Nephron progenitor cell (in vitro differentiated cells): ENCODE results near the gene HAT1.

ENCODE experiments used
- DNase-seq: peaks from one replicate; pipeline ENCODE4 v3.0.0; 2021
- H3K27ac Mint-ChIP-seq: 2 replicates; pipeline ENCODE4 v1.8.0; 2021; ENCODE audit warnings: mild to moderate bottlenecking, moderate library complexity, mixed read lengths
- H3K27me3 Mint-ChIP-seq: 2 replicates; pipeline ENCODE4 v1.8.0; 2021; ENCODE audit warnings: mild to moderate bottlenecking, low read depth, mixed read lengths; ENCODE audit not compliant: poor library complexity
- H3K36me3 Mint-ChIP-seq: 2 replicates; pipeline ENCODE4 v1.8.0; 2021; ENCODE audit warnings: low read depth, mixed read lengths
- H3K4me1 Mint-ChIP-seq: 2 replicates; pipeline ENCODE4 v1.8.0; 2021; ENCODE audit warnings: mixed read lengths
- H3K4me3 Mint-ChIP-seq: 2 replicates; pipeline ENCODE4 v1.8.0; 2021; ENCODE audit warnings: mild to moderate bottlenecking, moderate library complexity, mixed read lengths
- H3K9me3 Mint-ChIP-seq: 2 replicates; pipeline ENCODE4 v1.8.0; 2021; ENCODE audit warnings: mild to moderate bottlenecking, moderate library complexity, mixed read lengths
- TF ChIP-seq, protein P1 (sequence below): fragments of 200-600 bp; sonication (generic); IDR thresholded peaks from 2 replicates; pipeline ENCODE4 v1.5.0; 2021; ENCODE audit warnings: antibody characterized with exemption

The HAT1 gene

DNA sequence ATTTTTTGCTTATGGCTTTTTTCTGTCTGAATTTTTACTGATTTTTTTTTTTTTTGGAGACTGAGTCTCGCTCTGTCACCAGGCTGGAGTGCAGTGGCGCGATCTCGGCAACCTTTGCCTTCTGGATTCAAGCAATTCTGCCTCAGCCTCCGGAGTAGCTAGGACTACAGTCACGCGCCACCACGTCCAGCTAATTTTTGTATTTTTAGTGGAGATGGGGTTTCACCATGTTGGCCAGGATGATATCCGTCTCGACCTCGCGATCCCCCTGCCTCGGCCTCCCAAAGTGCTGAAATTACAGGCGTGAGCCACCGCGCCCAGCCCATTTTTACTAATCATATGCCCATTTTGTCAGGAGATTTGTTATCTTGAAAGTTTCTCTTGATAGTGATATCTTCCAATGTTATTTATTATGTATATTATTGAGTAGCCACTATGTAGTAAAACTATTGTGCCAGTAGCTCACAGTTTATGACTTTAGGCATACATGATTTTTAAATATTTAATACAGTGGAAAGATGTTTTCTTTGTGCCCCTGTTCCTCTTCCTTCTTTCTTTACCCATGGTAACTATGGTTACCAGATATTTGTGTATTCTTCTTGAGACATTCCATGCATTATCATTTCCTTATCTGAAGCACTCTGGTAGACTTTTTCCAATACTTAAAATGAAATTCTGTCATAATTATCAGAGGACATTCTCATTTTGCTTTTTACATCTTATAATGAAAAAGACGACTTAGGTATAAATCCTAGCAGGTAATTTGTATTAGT lies 2.1 kb downstream of the HAT1 start:
- peaks cover 27% of the 10 kb centered on the region for H3K4me1 Mint-ChIP-seq
- H3K9me3 Mint-ChIP-seq, result no peaks in the 10 kb centered on the region
- TF ChIP-seq, protein P1, sequence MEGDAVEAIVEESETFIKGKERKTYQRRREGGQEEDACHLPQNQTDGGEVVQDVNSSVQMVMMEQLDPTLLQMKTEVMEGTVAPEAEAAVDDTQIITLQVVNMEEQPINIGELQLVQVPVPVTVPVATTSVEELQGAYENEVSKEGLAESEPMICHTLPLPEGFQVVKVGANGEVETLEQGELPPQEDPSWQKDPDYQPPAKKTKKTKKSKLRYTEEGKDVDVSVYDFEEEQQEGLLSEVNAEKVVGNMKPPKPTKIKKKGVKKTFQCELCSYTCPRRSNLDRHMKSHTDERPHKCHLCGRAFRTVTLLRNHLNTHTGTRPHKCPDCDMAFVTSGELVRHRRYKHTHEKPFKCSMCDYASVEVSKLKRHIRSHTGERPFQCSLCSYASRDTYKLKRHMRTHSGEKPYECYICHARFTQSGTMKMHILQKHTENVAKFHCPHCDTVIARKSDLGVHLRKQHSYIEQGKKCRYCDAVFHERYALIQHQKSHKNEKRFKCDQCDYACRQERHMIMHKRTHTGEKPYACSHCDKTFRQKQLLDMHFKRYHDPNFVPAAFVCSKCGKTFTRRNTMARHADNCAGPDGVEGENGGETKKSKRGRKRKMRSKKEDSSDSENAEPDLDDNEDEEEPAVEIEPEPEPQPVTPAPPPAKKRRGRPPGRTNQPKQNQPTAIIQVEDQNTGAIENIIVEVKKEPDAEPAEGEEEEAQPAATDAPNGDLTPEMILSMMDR, result no peak
- peak overlapping the region; percentile 98 for H3K4me3 Mint-ChIP-seq
- DNase-seq, result no peak
- H3K27ac Mint-ChIP-seq, result no peak overlapping the region
- H3K27me3 Mint-ChIP-seq, result peaks cover 3% of the 10 kb centered on the region
- H3K36me3 Mint-ChIP-seq, result peaks cover 46% of the 10 kb centered on the region

DNA sequence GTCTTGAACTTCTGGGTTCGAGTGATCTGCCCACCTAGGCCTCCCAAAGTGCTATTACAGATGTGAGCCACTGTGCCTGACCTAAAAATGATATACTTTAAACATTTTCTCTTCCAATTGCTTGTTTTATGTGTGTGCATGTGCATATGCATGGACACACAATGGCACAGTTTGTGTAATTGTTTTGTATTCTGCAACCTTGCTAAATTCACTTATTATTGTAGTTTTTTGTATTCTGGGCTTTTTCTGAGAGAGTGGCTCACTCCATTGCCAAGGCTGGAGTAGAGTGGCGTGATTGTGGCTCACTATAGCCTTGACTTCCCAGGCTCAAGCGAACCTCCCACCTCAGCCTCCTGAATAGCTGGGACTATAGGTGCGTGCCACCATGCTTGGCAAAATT lies 8.1 kb downstream of the HAT1 start:
- H3K4me3 Mint-ChIP-seq, result no peak overlapping the region
- peaks cover 82% of the 10 kb centered on the region for H3K36me3 Mint-ChIP-seq
- DNase-seq, result no peak
- H3K27me3 Mint-ChIP-seq, result no peaks in the 10 kb centered on the region
- H3K4me1 Mint-ChIP-seq, result no peaks in the 10 kb centered on the region
- H3K27ac Mint-ChIP-seq, result no peak overlapping the region
- no peaks in the 10 kb centered on the region for H3K9me3 Mint-ChIP-seq
- TF ChIP-seq, protein P1, result no peak

DNA sequence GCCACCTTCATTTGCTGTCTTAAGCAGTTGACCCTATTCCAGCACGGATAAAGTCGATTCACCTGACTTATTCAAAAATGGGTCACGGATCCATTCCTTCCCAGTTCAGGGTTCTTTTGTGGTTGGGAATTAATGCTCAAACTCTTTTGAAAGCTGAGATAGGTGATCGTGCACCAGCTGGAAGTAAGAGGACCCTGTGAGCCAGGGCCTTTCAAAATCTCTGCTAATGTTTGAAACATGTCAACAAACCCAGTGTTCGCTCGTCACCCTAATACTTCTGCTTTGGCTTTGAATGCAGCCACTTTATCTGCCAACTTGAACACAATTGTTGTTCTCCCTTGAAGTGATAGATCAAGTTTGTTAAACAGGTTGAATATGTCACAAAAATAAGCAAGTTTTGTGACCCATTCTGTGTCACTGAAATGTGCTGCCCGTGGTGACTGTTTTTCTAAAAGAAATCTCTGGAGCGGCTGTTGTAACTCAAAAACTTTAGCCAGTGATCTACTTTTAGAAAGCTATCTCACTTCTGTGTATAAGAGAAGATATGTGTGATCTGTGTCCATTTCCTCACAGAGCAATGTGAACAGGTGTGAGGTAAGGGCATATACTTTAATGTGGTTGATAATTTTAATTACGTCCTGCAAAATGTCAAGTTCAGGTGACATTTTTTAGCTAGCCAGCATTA lies 16.9 kb downstream of the HAT1 start:
- no peaks in the 10 kb centered on the region for H3K27me3 Mint-ChIP-seq
- DNase-seq, result no peak
- no peak overlapping the region for H3K27ac Mint-ChIP-seq

DNA sequence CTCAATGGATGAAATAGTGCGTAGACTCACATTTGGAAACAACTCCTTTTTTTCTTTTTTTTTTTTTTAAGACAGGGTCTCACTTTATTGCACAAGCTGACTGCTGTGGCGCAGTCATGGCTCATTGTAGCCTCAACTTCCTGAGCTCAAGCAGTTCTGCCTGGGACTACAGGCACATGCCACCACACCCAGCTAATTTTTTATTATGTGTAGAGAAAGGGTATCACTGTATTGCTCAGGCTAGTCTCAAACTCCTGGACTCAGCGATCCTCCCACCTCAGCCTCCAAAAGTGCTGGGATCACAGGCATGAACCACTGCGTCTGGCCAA lies 17.4 kb downstream of the HAT1 start:
- no peaks in the 10 kb centered on the region for H3K27me3 Mint-ChIP-seq
- H3K4me1 Mint-ChIP-seq, result no peaks in the 10 kb centered on the region
- H3K36me3 Mint-ChIP-seq, result peaks cover 50% of the 10 kb centered on the region
- peaks cover 23% of the 10 kb centered on the region for H3K9me3 Mint-ChIP-seq
- no peak overlapping the region for H3K27ac Mint-ChIP-seq
- TF ChIP-seq, protein P1, result no peak
- DNase-seq, result no peak
- H3K4me3 Mint-ChIP-seq, result no peak overlapping the region

More for the DNA sequence above, 16.9 kb downstream of the HAT1 start:
- TF ChIP-seq, protein P1, result no peak
- Mint-ChIP-seq H3K4me1 (no peaks in the 10 kb centered on the region), H3K36me3 (peaks cover 50% of the 10 kb centered on the region), H3K4me3 (no peak overlapping the region), H3K9me3 (peaks cover 23% of the 10 kb centered on the region)

DNA sequence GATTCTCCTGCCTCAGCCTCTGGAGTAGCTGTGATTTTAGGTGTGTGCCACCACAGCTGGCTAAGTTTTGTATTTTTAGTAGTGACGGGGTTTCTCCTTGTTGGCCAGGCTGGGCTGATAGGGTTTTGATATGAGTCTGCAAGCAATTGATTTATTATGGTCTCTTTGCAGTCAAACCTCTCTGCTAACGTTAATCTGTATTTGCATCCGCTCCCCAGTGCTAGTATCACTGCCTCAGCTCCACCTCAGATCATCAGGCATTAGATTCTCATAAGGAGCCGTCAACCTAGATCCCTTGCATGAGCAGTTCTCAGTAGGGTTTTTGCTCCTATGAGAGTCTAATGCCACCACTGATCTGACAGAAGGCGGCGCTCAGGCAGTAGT lies 19.0 kb downstream of the HAT1 start:
- Mint-ChIP-seq H3K27ac (no peak overlapping the region), H3K4me1 (no peaks in the 10 kb centered on the region), H3K9me3 (peaks cover 23% of the 10 kb centered on the region), H3K36me3 (peaks cover 50% of the 10 kb centered on the region), H3K27me3 (no peaks in the 10 kb centered on the region), H3K4me3 (no peak overlapping the region)
- TF ChIP-seq, protein P1, result no peak
- no peak for DNase-seq

DNA sequence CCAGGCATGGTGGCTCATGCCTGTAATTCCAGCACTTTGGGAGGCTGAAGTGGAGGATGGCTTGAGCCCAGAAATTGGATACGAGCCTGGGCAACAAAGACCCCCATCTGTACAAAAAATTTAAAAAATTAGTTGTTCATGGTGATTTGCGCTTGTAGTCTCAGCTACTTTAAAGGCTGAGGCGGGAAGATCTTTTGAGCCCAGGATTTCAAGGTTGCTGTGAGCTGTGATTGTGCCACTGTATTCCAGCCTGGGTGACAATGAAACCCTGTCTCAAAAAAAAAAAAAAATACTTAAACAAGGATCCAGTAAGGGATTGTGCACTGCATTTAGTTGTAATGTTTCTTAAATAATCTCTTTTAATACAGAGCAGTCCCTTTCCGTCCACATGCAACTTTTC lies 21.6 kb downstream of the HAT1 start:
- Mint-ChIP-seq H3K4me1 (no peaks in the 10 kb centered on the region), H3K4me3 (no peak overlapping the region), H3K9me3 (peaks cover 23% of the 10 kb centered on the region), H3K27ac (no peak overlapping the region), H3K36me3 (peaks cover 52% of the 10 kb centered on the region), H3K27me3 (no peaks in the 10 kb centered on the region)
- no peak for DNase-seq
- TF ChIP-seq, protein P1, result no peak
